ENCODE data around the gene IGSF10.

Gene IGSF10

GRCh38 chr3:151462991-151463390 is 2.1 kb upstream of the IGSF10 start:
- DNase-seq (ENCODE audit: extremely low spot score, insufficient read length, low read depth) (no peak), FAIRE-seq (no peak)

- DNase-seq (ENCODE audit: extremely low spot score, insufficient read length, low read depth) (no peak), FAIRE-seq (no peak)
Observed at GRCh38 chr3:151462278-151462780, 1.5 kb upstream of the IGSF10 start.

- FAIRE-seq (no peak), DNase-seq (ENCODE audit: extremely low spot score, insufficient read length, low read depth) (no peak)
Observed at GRCh38 chr3:151460228-151460627, 633 bp downstream of the IGSF10 start.

- DNase-seq (ENCODE audit: extremely low spot score, insufficient read length, low read depth) (no peak), FAIRE-seq (no peak)
Observed at GRCh38 chr3:151459358-151459757, 1.5 kb downstream of the IGSF10 start.

GRCh38 chr3:151456065-151456464 is 4.8 kb downstream of the IGSF10 start:
- FAIRE-seq: no peak
- no peak for DNase-seq (ENCODE audit: extremely low spot score, insufficient read length, low read depth)

- DNase-seq (ENCODE audit: extremely low spot score, insufficient read length, low read depth) (no peak), FAIRE-seq (no peak)
Observed at GRCh38 chr3:151452841-151453240, 8.0 kb downstream of the IGSF10 start.

- DNase-seq (ENCODE audit: extremely low spot score, insufficient read length, low read depth) (no peak), FAIRE-seq (no peak)
Observed at GRCh38 chr3:151452368-151452767, 8.5 kb downstream of the IGSF10 start.

GRCh38 chr3:151446002-151446340 is 14.9 kb downstream of the IGSF10 start:
- no peak for DNase-seq (ENCODE audit: extremely low spot score, insufficient read length, low read depth)
- FAIRE-seq: no peak

- DNase-seq (ENCODE audit: extremely low spot score, insufficient read length, low read depth) (no peak), FAIRE-seq (no peak)
Observed at GRCh38 chr3:151445273-151446001, 15.4 kb downstream of the IGSF10 start.

- FAIRE-seq (no peak), DNase-seq (ENCODE audit: extremely low spot score, insufficient read length, low read depth) (no peak)
Observed at GRCh38 chr3:151443583-151443982, 17.3 kb downstream of the IGSF10 start.

- no peak for FAIRE-seq
Observed at GRCh38 chr3:151440940-151441339, 19.9 kb downstream of the IGSF10 start.

GRCh38 chr3:151439652-151440125 is 21.2 kb downstream of the IGSF10 start:
- DNase-seq (ENCODE audit: extremely low spot score, insufficient read length, low read depth) (peak; percentile 9), FAIRE-seq (peak; percentile 69)

More at GRCh38 chr3:151440940-151441339, 19.9 kb downstream of the IGSF10 start:
- no peak for DNase-seq (ENCODE audit: extremely low spot score, insufficient read length, low read depth)

GRCh38 chr3:151437906-151438305 is 23.0 kb downstream of the IGSF10 start:
- FAIRE-seq: no peak
- no peak for DNase-seq (ENCODE audit: extremely low spot score, insufficient read length, low read depth)

GRCh38 chr3:151436675-151437446 is 24.0 kb downstream of the IGSF10 start:
- no peak for DNase-seq (ENCODE audit: extremely low spot score, insufficient read length, low read depth)
- FAIRE-seq: no peak

GRCh38 chr3:151434151-151434890 is 26.5 kb downstream of the IGSF10 start:
- FAIRE-seq: no peak
- no peak for DNase-seq (ENCODE audit: extremely low spot score, insufficient read length, low read depth)

GRCh38 chr3:151432616-151433372 is 28.1 kb downstream of the IGSF10 start:
- no peak for FAIRE-seq
- no peak for DNase-seq (ENCODE audit: extremely low spot score, insufficient read length, low read depth)

GRCh38 chr3:151431940-151432339 is 28.9 kb downstream of the IGSF10 start:
- no peak for DNase-seq (ENCODE audit: extremely low spot score, insufficient read length, low read depth)
- FAIRE-seq: no peak

GRCh38 chr3:151430821-151431484 is 29.9 kb downstream of the IGSF10 start:
- no peak for DNase-seq (ENCODE audit: extremely low spot score, insufficient read length, low read depth)

GRCh38 chr3:151428386-151428785 is 32.5 kb downstream of the IGSF10 start:
- FAIRE-seq: no peak
- no peak for DNase-seq (ENCODE audit: extremely low spot score, insufficient read length, low read depth)

More at GRCh38 chr3:151430821-151431484, 29.9 kb downstream of the IGSF10 start:
- no peak for FAIRE-seq

All from GM18507 (cell line).